Liver (tissue), 2 donors: ENCODE measurements around the gene ECE1.

Source experiments
- TAF1 ChIP-seq: conservative IDR thresholded peaks from 2 replicates; pipeline ENCODE4 v1.6.1; 2016; ENCODE audit warnings: antibody characterized with exemption, mild to moderate bottlenecking
- TF ChIP-seq, protein P1 (sequence below): IDR thresholded peaks from 2 replicates; pipeline ENCODE4 v1.6.1; 2016; ENCODE audit warnings: antibody characterized with exemption, mild to moderate bottlenecking
- donor health status: healthy.

DNA sequence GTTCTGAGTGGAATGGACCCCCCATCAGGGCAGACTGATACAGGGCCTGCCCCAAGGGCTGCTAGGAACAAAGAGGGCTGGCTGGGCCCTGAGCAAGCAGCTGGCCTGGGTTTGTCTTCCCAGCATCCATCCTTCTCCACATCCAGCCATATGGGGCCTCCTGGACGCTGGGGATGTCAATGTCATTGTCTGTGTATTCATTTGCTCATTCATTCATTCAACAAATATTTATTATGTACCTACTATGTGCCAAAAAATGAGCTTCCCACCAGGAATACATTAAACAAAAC, 15.6 kb upstream of the ECE1 start:
- TF ChIP-seq TAF1, result no peak
- TF ChIP-seq, protein P1, sequence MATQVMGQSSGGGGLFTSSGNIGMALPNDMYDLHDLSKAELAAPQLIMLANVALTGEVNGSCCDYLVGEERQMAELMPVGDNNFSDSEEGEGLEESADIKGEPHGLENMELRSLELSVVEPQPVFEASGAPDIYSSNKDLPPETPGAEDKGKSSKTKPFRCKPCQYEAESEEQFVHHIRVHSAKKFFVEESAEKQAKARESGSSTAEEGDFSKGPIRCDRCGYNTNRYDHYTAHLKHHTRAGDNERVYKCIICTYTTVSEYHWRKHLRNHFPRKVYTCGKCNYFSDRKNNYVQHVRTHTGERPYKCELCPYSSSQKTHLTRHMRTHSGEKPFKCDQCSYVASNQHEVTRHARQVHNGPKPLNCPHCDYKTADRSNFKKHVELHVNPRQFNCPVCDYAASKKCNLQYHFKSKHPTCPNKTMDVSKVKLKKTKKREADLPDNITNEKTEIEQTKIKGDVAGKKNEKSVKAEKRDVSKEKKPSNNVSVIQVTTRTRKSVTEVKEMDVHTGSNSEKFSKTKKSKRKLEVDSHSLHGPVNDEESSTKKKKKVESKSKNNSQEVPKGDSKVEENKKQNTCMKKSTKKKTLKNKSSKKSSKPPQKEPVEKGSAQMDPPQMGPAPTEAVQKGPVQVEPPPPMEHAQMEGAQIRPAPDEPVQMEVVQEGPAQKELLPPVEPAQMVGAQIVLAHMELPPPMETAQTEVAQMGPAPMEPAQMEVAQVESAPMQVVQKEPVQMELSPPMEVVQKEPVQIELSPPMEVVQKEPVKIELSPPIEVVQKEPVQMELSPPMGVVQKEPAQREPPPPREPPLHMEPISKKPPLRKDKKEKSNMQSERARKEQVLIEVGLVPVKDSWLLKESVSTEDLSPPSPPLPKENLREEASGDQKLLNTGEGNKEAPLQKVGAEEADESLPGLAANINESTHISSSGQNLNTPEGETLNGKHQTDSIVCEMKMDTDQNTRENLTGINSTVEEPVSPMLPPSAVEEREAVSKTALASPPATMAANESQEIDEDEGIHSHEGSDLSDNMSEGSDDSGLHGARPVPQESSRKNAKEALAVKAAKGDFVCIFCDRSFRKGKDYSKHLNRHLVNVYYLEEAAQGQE, result no peak
